H1 (cell line): ENCODE results near the gene PEAK1. TPM values are rescaled to one million over a fixed set of nuclear protein-coding genes. Genes with fewer than 3 reads are reported as not detected.

ENCODE experiments used
- CTCF ChIA-PET: fragments of 300-600 bp; sonication (Branson Sonifier 250); formaldehyde crosslinking; loops from one replicate; lab custom pipeline; 2021; ENCODE audit not compliant: partially characterized antibody; lab: Charles Lee
- POLR2A ChIA-PET: fragments of 300-600 bp; sonication (Branson Sonifier 250); formaldehyde crosslinking; loops from one replicate; lab custom pipeline; 2021; ENCODE audit warnings: inconsistent platforms; ENCODE audit not compliant: partially characterized antibody; lab: Charles Lee
- DNase-seq, 2 experiments: peaks; one replicate each; pipeline versions ENCODE4 v3.0.0 to v3.0.0-alpha.2; 2010 to 2022; ENCODE audit warnings: low spot score in 2 of 2, low read depth in 1 of 2, mixed read lengths in 1 of 2
- FAIRE-seq: peaks from 2 replicates; lab custom pipeline; 2011; peaks lifted over from hg19 to GRCh38; lab: Jason Lieb, UNC
- H2AFZ ChIP-seq: 2 replicates; pipeline ENCODE4 v1.8.1; 2012; ENCODE audit warnings: low read length, inconsistent platforms
- H2AK5ac ChIP-seq: 2 replicates; pipeline ENCODE4 v1.6.1; 2013; ENCODE audit warnings: low read depth, low read length
- H2BK120ac ChIP-seq: replicated peaks from 2 replicates; pipeline ENCODE3; 2013; ENCODE audit warnings: low read depth, low read length, inconsistent platforms
- H2BK12ac ChIP-seq: 2 replicates; pipeline ENCODE4 v1.6.1; 2013; ENCODE audit warnings: low read depth, low read length
- H2BK15ac ChIP-seq: 2 replicates; pipeline ENCODE4 v1.6.1; 2013; ENCODE audit warnings: low read length
- H2BK20ac ChIP-seq: 2 replicates; pipeline ENCODE4 v1.6.1; 2013; ENCODE audit warnings: low read length
- H2BK5ac ChIP-seq: 2 replicates; pipeline ENCODE4 v1.6.1; 2013; ENCODE audit warnings: low read depth, low read length
- H3K14ac ChIP-seq: 2 replicates; pipeline ENCODE4 v1.6.1; 2013; ENCODE audit warnings: inconsistent platforms; ENCODE audit not compliant: insufficient read length
- H3K18ac ChIP-seq: 2 replicates; pipeline ENCODE4 v1.6.1; 2013; ENCODE audit warnings: low read length; ENCODE audit errors: extremely low read depth
- H3K23ac ChIP-seq: 2 replicates; pipeline ENCODE4 v1.6.1; 2013; ENCODE audit warnings: inconsistent platforms; ENCODE audit not compliant: insufficient read length
- H3K23me2 ChIP-seq: 2 replicates; pipeline ENCODE4 v1.6.1; 2013; ENCODE audit warnings: low read depth, low read length
- H3K27ac ChIP-seq: 2 replicates; pipeline ENCODE4 v1.6.1; 2011; ENCODE audit warnings: low read depth, low read length, inconsistent platforms
- H3K27me3 ChIP-seq, 4 experiments: replicated peaks in 1 of 4; 1 replicate in 1 of 4; 2 replicates in 3 of 4; pipeline versions ENCODE4 v1.6.1 to v1.8.1; 2011 to 2013; ENCODE audit warnings: low read length in 3 of 4, mild to moderate bottlenecking in 3 of 4, inconsistent platforms in 2 of 4, mixed read lengths in 2 of 4, moderate library complexity in 1 of 4; ENCODE audit not compliant: control insufficient read depth in 3 of 4, insufficient read depth in 3 of 4; ENCODE audit errors: extremely low read depth in 1 of 4
- H3K36me3 ChIP-seq, 4 experiments: 2 replicates each; pipeline versions ENCODE4 v1.6.1 to v1.8.1; 2011 to 2013; ENCODE audit warnings: mild to moderate bottlenecking in 4 of 4, low read length in 3 of 4, moderate library complexity in 2 of 4, control low read depth in 1 of 4, inconsistent platforms in 1 of 4; ENCODE audit not compliant: insufficient read depth in 4 of 4, control insufficient read depth in 2 of 4
- H3K4ac ChIP-seq: replicated peaks from 2 replicates; pipeline ENCODE3; 2013; ENCODE audit warnings: low read length, low read depth, mixed read lengths, inconsistent platforms; ENCODE audit not compliant: insufficient read length
- H3K4me1 ChIP-seq, 4 experiments: replicated peaks in 1 of 4; 1 replicate in 1 of 4; 2 replicates in 3 of 4; pipeline versions ENCODE4 v1.6.1 to v1.8.1; 2011 to 2013; ENCODE audit warnings: low read length in 3 of 4, inconsistent platforms in 2 of 4, mixed read lengths in 1 of 4; ENCODE audit not compliant: insufficient read depth in 4 of 4, control insufficient read depth in 3 of 4
- H3K4me2 ChIP-seq, 2 experiments: 2 replicates each; pipeline versions ENCODE4 v1.6.1 to v1.8.1; 2011 to 2013; ENCODE audit warnings: low read depth in 2 of 2, low read length in 2 of 2, control low read depth in 1 of 2, inconsistent platforms in 1 of 2, mild to moderate bottlenecking in 1 of 2; ENCODE audit not compliant: insufficient read depth in 1 of 2
- H3K4me3 ChIP-seq, 4 experiments: fragments of 200-600, 300-600 bp in 1 of 4; sonication (generic), shearing (Covaris generic), sonication (Bioruptor Twin) in 1 of 4; 2 replicates each; pipeline versions ENCODE4 v1.5.1 to v1.8.1; 2011 to 2016; ENCODE audit warnings: low read length in 4 of 4, low read depth in 3 of 4, control low read depth in 2 of 4, inconsistent platforms in 2 of 4, mild to moderate bottlenecking in 2 of 4, mixed read lengths in 1 of 4, moderate library complexity in 1 of 4; ENCODE audit not compliant: insufficient read depth in 2 of 4; ENCODE audit errors: extremely low read depth in 1 of 4
- H3K56ac ChIP-seq: replicated peaks from 2 replicates; pipeline ENCODE3; 2013; ENCODE audit warnings: low read depth, mild to moderate bottlenecking, mixed read lengths, low read length, inconsistent platforms; ENCODE audit not compliant: insufficient read length
- H3K79me1 ChIP-seq: 2 replicates; pipeline ENCODE4 v1.6.1; 2013; ENCODE audit warnings: low read depth, low read length, control low read depth
- H3K79me2 ChIP-seq, 2 experiments: 2 replicates each; pipeline versions ENCODE4 v1.6.1 to v1.8.1; 2012 to 2013; ENCODE audit warnings: low read length in 2 of 2, mild to moderate bottlenecking in 2 of 2, inconsistent platforms in 1 of 2; ENCODE audit not compliant: insufficient read depth in 2 of 2, control insufficient read depth in 1 of 2
- H3K9ac ChIP-seq, 4 experiments: replicated peaks in 1 of 4; 1 replicate in 1 of 4; 2 replicates in 3 of 4; pipeline versions ENCODE4 v1.6.1 to v1.8.1; 2011 to 2013; ENCODE audit warnings: low read depth in 3 of 4, low read length in 3 of 4, control low read depth in 2 of 4, mild to moderate bottlenecking in 2 of 4, moderate library complexity in 2 of 4, inconsistent platforms in 1 of 4; ENCODE audit errors: extremely low read depth in 1 of 4
- H3K9me3 ChIP-seq, 2 experiments: 2 replicates each; pipeline versions ENCODE4 v1.6.1 to v1.8.1; 2012 to 2013; ENCODE audit warnings: mild to moderate bottlenecking in 2 of 2, moderate library complexity in 2 of 2, control low read depth in 1 of 2, inconsistent platforms in 1 of 2, low read depth in 1 of 2, low read length in 1 of 2, mixed read lengths in 1 of 2; ENCODE audit not compliant: insufficient read depth in 2 of 2
- H4K20me1 ChIP-seq, 2 experiments: replicated peaks in 1 of 2; 2 replicates each; pipeline versions ENCODE3 to v1.8.1; 2011 to 2013; ENCODE audit warnings: inconsistent platforms in 2 of 2, low read length in 2 of 2, mild to moderate bottlenecking in 1 of 2; ENCODE audit not compliant: insufficient read depth in 2 of 2, control insufficient read depth in 1 of 2
- H4K5ac ChIP-seq: 2 replicates; pipeline ENCODE4 v1.6.1; 2013; ENCODE audit warnings: low read length, low read depth, mixed read lengths, inconsistent platforms; ENCODE audit not compliant: insufficient read length
- H4K8ac ChIP-seq: 2 replicates; pipeline ENCODE4 v1.8.0; 2013; ENCODE audit warnings: mild to moderate bottlenecking, moderate library complexity, low read length, inconsistent platforms; ENCODE audit not compliant: insufficient read depth; ENCODE audit errors: extremely low read depth
- H4K91ac ChIP-seq: replicated peaks from 2 replicates; pipeline ENCODE3; 2013; ENCODE audit warnings: low read length, mixed read lengths, inconsistent platforms; ENCODE audit not compliant: insufficient read length
- CREB1 ChIP-seq: IDR thresholded peaks from 2 replicates; pipeline ENCODE4 v1.6.1; 2012; ENCODE audit warnings: inconsistent platforms
- JUN ChIP-seq: IDR thresholded peaks from 2 replicates; pipeline ENCODE4 v1.6.1; 2011; ENCODE audit warnings: low read depth, mild to moderate bottlenecking, improper control_type of control experiment, low read length
- KDM1A ChIP-seq: fragments of 200-600, 300-600 bp; sonication (generic); IDR thresholded peaks from 2 replicates; pipeline ENCODE4 v1.7.1; 2016; ENCODE audit warnings: mild to moderate bottlenecking, low read length, borderline replicate concordance
- RBBP5 ChIP-seq: IDR thresholded peaks from 2 replicates; pipeline ENCODE4 v1.7.1; 2012; ENCODE audit warnings: low read depth, mild to moderate bottlenecking, inconsistent platforms, low read length, moderate library complexity, borderline replicate concordance
- WGBS, 2 experiments: shearing (Covaris generic) in 1 of 2; methylation state at CpG; one replicate each; pipeline versions ENCODE4 v1.1.6 to v1.1.7; 2013 to 2015; ENCODE audit warnings: low lambda C conversion rate in 2 of 2, mixed read lengths in 2 of 2, inconsistent platforms in 1 of 2, low coverage in 1 of 2, missing lambda C conversion rate in 1 of 2; ENCODE audit not compliant: insufficient replicate concordance in 2 of 2, insufficient coverage in 1 of 2, insufficient read length in 1 of 2; ENCODE audit errors: extremely low coverage in 1 of 2, missing lambda C conversion rate in 1 of 2; 5-methylcytosine and 5-hydroxymethylcytosine counted together
- polyA plus RNA-seq, 7 experiments: library from polyadenylated mRNA; depleted of rRNA in 3 of 7; stranded (reverse) in 5 of 7; unstranded in 2 of 7; fragments of >200 nt in 5 of 7; fragments of 200-250 nt in 2 of 7; gene quantifications; 1 replicate in 5 of 7; 2 replicates in 1 of 7; 4 replicates in 1 of 7; pipeline versions ENCODE4 v1.2.1 to v1.2.3, GENCODE V29; 2011 to 2013; ENCODE audit warnings: missing spikeins in 2 of 7, mixed read lengths in 2 of 7
- total RNA-seq: library from RNA; stranded (reverse); fragmentation: NEBNext Ultra II Directional; extraction: Animal tissue kit (Norgen Biotek cat#: 25700); gene quantifications from 2 replicates; pipeline ENCODE4 v1.2.1, GENCODE V29; 2021

The PEAK1 gene
- total and polyA plus RNA-seq, 2 of the 8 experiments (the other 6 are each of a cell fraction or from before 2014, with no cell fraction given) = 8.8 to 44.8 TPM

GRCh38 chr15:77400258-77400657 lies 19.6 kb downstream of the PEAK1 start:
- no peak overlapping the region for H3K14ac ChIP-seq
- POLR2A ChIA-PET = no interaction called here
- no peak overlapping the region for H3K23ac ChIP-seq
- no peaks in the 10 kb centered on the region for H3K4me1 ChIP-seq
- no peak overlapping the region for H2BK5ac ChIP-seq
- H4K20me1 ChIP-seq = no peaks in the 10 kb centered on the region
- H3K36me3 ChIP-seq = no peaks in the 10 kb centered on the region; a peak in 2 of 8 replicates
- CTCF ChIA-PET = no interaction called here
- H3K4ac ChIP-seq = no peak overlapping the region
- no peak overlapping the region for H2AK5ac ChIP-seq
- no peak overlapping the region for H2AFZ ChIP-seq
- no peak for FAIRE-seq
- TF ChIP-seq KDM1A (peak; percentile 77), JUN (no peak), RBBP5 (no peak), CREB1 (no peak)
- H3K56ac ChIP-seq = no peak overlapping the region
- no peak overlapping the region for H3K4me3 ChIP-seq
- H3K4me2 ChIP-seq = no peak overlapping the region
- H3K9ac ChIP-seq = no peak overlapping the region
- no peak overlapping the region for H4K5ac ChIP-seq
- no peak overlapping the region for H2BK15ac ChIP-seq
- 100% methylated on average over 1 of the region's 1 CpG; no CpG with 5 or more reads in 1 of the 2 experiments for WGBS, 2 experiments
- no peak overlapping the region for H2BK12ac ChIP-seq
- no peak overlapping the region for H3K18ac ChIP-seq
- H3K79me1 ChIP-seq = no peaks in the 10 kb centered on the region
- H3K79me2 ChIP-seq = peaks cover 0 to 96% of the 10 kb centered on the region in 2 experiments; a peak in 2 of 4 replicates
- H4K8ac ChIP-seq = no peak overlapping the region
- no peaks in the 10 kb centered on the region for H3K27me3 ChIP-seq
- no peaks in the 10 kb centered on the region for H3K23me2 ChIP-seq
- no peak overlapping the region for H2BK20ac ChIP-seq
- H3K27ac ChIP-seq = no peak overlapping the region
- H4K91ac ChIP-seq = no peak overlapping the region
- H3K9me3 ChIP-seq = peaks cover 3 to 5% of the 10 kb centered on the region in 2 experiments; a peak in 2 of 4 replicates
- no peak overlapping the region for H2BK120ac ChIP-seq
- DNase-seq = no peak
